HG03565 (cell line): ENCODE measurements around the gene CELA3A.
"Not testable (repeated sequence)": the region's sequence is repeated elsewhere in the genome, so short reads cannot be mapped to it uniquely, and the experiment has no call there.

ENCODE experiments used
- ATAC-seq: cut with Tn5 transposase; IDR thresholded peaks from one replicate; pipeline ENCODE4 v1.9.1; 2021; ENCODE audit warnings: mild to moderate bottlenecking, moderate library complexity; ENCODE audit not compliant: unreplicated experiment

CELA3A gene

DNA sequence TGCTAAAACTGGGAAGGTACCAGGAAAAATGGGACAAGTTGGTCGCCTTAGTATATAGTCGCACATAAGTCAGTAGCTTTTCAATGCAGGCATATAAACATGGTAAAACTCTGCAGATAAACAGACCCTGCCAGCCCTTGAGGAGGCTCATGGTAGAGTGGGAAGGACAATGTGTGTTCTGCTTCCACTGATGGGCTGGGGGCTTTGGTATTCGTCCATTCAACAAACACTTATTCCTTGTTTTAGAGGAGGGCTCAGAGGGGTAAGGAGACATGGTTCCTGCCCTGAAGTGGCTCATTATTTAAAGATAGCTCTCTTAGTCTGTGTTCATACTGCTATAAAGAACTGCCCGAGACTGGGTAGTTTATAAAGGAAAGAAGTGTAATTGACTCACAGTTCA, 11.3 kb downstream of the CELA3A start:
- ATAC-seq, result not testable (repeated sequence)

DNA sequence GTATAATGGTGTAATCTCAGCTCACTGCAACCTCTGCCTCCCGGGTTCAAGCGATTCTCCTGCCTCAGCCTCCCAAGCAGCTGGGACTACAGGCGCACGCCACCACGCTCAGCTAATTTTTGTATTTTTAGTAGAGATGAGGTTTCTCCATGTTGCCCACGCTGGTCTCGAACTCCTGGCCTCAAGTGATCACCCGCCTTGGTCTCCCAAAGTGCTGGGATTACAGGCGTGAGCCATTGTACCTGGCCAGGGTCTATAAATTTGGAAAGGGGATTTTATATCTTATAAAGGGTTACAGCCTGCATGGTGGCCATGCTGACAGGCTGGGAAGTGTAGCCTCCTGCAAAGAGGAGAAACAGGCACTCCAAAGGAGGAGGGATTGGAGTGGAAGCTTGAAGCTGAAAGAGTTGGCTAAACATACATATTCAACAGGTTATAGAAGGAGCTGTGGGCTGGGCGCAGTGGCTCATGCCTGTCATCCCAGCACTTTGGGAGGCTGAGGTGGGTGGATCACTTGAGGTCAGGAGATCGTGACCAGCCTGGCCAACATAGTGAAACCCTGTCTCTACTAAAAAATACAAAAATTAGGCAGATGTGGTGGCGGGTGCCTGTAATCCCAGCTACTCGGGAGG, 13.2 kb downstream of the CELA3A start:
- ATAC-seq, result not testable (repeated sequence)

DNA sequence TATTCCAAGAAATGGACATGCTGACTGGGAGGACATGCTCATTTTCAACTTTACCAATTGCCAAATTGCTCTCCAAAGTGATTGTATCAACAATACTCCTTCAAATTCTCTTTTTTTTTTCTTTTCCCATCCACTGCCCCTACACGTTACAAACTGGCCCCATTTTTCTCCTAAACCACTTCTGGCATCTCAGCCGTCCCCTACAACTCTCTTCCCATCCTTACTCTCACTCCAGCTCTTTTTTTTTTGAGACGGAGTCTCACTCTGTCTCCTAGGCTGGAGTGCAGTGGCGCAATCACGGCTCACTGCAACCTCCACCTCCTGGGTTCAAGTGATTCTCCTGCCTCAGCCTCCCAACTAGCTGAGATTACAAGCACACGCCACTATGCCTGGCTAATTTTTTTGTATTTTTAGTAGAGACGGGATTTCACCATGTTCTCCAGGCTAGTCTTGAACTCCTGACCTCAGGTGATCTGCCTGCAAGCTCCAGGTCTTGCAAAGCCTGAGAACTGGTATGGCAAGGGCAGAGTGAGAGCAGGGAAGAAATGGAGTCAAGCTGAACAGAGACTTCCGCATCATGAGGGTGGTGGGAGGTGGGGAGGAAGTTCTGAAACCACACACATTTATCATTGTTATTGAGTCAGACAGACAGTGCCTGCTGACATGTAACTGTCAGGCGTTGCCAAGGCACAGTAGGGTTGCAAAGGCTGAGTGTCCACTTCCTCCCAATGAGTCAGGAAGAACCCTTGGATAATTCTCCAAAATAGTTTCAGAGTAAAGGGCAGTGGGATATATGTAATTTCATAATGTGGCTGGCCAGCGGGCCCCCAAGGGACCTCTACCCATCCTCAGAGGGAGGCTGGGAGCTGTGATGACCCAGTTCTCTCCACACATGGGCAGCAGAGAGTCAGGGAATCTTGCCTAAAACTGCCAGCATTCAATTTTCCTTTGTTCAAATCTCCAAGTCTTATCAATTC, 17.4 kb downstream of the CELA3A start:
- ATAC-seq, result peak; percentile 68

DNA sequence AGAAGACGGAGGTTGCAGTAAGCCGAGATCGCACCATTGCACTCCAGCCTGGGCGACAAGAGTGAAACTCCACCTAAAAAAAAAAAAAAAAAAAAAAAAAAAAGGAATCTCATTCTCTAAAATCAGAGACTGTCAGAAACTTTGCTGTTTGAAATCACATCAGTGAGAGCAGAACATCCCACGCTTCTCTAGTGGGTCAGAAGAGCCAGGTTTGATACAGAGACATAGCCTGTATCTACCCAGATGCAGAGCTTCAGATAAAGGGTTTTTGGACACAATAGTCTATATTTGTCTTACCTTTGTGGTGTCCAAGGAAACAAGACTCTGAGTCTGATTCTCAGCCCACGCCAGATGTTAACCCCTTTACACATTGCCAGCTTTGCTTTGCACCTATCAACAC, 19.6 kb downstream of the CELA3A start:
- ATAC-seq, result no peak

DNA sequence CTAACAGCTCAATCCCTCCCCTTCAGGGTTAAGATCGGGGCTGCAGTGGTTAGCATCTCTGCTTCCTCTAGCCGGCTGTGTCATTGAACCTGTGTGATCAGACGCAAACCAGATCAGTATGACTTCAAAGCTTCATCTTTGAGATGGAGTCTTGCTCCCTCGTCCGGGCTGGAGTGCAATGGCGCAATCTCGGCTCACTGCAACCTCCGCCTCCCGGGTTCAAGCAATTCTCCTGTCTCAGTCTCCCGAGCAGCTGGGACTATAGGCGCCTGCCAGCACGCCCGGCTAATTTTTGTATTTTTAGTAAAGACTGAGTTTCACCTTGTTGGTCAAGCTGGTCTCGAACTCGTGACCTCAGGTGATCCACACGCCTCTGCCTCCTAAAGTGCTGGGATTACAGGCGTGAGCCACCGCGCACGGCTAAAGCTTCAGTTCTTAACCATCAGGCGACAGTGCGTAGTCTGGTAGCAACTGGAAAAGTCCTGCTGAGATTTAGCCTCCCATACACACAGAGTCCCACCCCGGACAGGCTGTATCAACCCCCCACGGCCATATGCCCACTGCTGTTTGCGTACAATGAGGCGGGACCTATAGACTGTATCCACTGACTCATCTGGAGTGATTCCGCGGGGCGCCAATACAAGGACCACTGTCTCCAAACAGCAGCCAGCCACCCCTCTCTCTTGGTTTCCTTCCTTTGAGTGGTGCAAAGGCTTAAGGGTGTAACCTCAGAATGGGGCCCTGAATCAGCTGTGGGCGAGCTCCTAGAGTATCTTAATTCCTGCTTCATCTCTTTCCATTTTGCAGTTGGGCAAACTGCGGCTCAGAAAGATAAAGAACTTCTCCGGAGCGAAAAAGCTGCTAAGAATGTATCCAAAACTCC, 23.3 kb downstream of the CELA3A start:
- ATAC-seq, result peak; percentile 29

DNA sequence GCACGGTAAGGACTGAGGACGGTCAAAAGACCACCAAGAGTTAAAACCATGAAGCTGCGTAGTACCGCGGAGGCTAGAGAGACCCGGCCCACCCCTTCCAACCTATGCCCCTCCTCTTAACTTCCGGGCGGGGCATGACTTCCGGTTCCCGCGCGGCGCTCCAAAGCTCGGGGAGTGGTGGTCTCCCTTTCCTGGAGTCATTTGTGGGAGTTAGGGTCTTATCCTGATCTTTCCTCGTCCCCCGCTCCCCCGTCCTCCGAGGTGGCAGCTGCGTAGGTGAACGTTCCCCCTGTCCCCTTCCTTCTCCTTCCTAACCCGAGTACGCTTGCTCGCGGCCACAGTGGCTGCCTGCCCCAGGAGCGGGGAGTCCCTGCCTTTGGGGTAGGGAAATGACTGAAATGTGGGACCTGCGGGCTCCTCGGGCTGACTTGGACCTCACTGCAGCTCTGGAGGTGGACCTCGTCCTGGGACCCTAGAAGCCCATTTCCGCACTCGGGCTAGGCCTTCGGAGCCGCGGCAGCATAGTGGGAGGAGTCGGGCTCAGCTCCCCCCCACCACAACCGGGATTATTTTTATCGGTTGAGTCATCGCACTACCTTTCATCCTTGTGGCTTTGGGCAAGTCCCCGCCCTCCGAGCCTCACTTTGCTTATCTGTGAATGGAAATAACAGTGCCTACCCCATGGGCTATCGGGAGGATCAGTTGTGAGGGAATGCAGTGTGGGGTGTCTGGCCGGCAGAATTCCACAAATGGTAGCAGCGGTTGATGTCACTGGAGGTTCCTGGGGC, 24.1 kb downstream of the CELA3A start:
- ATAC-seq, result peak; percentile 53

DNA sequence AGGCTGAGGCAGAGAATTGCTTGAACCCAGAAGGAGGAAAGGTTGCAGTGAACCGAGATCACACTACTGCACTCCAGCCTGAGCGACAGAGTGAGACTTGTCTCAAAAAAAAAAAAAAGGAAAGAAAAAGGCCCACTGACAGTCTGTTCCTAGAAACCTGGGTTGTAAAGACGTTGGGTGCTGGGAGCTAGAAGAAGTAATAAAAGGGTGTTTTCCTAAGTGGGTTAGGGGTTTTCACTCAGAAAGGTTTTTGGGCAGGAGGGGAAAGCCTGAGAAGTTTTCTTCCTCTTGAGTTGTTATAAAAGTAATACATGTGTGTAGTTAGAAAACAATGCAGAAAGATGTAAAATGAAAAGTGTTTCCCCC, 25.4 kb downstream of the CELA3A start:
- no peak for ATAC-seq

DNA sequence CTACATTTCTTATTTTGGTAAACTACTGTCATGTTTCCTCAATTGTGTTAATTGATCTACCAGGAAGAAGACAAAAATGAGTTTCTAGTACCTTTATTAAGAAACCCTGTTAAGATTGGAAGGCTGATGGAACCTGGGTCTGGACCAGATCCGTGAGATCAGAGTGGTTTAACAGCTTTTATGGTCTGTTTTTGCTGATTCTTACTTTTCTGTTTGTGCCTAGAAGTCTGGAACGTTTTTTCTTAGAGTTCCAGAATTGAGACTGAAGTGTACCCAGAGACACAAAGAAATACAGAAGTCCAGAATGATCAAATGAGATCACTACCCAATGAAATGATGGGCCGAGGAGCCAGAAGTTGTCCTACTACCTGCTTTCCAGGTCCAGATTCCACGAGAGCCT, 28.6 kb downstream of the CELA3A start:
- ATAC-seq, result no peak

DNA sequence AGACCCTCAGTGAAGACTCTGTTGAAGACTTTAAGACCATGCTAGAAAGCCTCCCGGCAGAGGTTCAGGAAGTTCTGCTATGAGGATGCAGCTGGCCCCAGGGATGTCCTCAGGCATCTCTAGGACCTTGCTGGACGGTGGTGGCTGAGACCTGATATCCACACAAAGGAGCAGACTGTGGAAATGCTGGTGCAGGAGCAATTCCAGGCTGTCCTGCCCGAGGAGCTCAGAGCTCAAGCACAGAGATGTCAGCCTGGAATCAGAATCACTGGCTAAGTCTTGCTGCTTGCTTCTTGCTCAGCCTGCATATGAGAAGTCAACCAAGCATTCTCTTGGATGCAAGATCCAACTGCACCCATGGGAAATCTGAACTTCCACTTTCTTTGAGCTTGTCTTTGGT, 29.0 kb downstream of the CELA3A start:
- ATAC-seq, result no peak

DNA sequence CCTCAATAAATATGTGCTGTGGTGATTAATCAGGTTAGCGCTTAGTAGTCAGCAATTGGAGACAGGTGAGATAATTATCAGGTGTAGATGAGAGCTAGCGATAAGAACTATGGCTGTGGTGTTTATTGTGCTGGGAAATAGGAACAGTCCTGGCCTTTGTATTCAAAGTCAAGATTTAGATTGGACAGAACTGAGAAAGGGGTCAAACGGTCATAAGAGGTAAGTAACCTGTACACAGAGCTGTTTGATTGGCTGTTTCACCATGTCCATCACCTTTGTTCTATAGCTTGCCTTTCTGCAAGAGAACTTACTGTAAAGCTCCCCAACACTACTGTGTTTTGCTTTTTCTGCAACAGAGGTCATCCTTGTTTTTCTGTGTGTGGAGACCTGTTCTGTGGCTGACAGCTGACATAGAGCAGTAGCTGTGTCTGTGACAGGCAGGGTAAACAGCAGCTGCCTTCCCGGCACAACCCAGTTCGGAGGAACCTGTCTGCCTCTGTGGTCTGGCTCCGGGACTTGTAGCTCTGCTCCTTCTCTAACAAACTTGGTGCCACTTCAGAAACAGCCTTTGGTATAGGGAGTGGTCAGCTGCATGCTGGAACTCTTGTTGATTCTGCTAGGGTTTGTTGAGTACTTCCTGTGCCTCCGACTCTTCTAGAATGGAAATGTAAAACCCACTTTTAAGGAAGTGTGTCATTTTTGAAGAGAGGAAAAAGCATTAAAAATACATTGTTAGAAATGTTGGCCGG, 29.9 kb downstream of the CELA3A start:
- no peak for ATAC-seq

DNA sequence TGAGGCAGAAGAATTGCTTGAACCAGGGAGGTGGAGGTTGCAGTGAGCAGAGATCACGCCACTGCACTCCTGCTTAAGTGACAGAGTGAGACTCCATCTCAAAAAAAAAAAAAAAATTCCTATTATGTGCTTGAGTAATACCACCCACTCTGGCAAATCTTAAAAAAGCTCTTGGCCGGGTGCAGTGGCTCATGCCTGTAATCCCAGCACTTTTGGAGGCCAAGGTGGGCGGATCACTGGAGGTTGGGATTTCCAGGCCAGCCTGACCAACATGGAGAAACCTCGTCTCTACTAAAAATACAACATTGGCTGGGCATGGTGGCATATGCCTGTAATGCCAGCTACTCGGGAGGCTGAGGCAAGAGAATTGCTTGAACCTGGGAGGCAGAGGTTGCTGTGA, 33.4 kb downstream of the CELA3A start:
- not testable (repeated sequence) for ATAC-seq

DNA sequence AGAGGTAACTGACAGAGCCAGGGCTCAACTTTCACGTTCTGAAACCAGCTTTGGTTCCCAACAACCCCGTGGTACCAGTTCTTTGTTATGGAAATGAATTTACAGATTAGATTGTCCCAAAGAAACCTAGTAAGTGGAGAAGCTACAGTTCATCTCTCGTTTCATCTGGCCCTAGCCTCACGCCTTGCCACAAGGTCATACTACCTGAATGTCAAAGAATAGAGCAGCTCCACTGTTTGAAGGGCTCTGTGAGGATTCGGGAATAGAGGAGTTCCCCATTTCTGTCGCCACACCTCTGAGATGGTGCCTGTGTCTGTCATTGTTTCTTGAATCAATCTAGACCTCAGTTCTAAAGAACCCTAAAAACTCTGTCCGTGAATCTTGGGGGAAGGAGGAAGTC, 36.1 kb downstream of the CELA3A start:
- ATAC-seq, result no peak

DNA sequence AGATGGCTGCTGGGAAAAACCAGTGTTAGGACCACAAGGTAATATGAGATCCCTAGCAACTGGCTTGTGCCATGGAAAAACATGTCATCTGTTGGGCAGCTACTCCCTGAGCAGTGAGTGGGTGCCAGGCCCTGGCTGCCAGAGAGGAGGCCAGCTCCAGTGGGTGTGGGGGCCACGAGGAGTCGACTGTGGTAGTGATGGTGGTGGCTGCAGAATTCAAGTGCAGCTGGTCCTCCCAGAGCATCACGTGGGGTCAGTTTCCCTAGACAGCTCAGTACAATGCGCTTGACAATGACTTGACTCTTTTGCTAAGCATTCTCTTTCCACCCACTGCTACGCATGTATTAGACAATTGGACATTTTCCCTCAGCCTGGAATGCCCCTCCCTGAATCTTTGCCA, 36.6 kb downstream of the CELA3A start:
- ATAC-seq, result no peak

DNA sequence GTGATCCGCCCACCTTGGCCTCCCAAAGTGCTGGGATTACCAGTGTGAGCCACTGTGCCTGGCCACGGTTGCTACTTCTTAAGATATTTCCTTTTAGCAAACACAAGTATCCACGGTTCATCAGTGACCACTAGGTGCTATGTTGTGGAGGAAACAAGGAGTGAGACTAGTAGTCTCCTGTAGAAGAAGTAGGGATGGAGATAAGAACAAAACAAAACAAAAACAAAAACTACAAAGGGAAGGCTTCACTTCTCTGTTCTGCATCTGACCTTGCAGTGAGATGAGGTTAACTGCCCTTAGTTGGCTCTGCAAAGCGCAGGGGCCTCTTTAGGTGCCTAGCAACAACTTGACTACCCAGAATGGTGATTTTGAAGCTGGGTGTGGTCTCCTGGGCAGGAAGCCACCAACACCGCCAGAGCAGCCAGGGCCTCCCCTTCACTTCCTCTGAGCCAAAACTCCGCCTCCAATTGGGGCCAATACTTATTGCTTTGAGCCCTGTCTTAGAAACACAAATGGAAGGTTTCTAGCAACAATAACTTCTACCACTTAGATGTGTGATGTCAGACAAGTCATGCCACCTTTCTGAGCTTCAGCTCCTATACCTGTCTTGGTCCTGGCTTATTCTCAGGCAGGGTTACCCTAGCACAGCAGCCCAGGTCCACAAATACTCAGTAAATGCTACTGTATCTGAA, 38.3 kb downstream of the CELA3A start:
- ATAC-seq, result peak; percentile 94

DNA sequence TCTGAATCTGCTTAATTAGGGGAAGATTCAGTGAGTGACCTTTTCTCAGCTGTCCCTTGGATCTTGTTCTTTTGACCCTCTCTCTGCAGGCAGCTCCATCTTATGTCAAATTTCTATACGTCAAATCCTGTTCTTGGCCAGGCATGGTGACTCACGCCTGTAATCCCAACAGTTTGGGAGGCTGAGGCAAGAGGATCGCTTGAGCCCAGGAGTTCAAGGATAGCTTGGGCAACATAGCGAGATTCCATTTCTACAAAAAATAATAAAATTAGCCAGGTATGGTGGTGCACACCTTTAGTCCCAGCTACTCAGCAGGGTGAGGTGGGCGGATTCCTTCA, 38.8 kb downstream of the CELA3A start:
- no peak for ATAC-seq

DNA sequence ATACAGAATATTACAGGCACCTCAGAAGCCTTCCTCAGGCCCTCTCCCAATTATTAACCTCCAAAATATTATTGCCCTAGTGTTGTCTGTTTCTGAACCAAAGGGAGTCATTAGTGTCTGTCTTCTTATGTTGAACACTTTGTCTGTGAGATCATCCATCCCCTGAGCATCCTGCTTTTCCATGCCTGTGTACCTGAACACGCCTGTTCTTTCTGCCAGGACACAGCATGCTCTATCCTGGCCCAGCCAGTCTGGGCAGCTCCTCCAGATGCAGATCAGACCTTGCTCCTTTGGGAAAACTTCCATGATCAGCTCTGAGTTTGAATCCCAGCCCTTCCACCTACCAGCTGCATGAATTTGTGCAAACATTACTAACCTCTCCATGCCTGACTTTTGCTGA, 40.0 kb downstream of the CELA3A start:
- no peak for ATAC-seq

DNA sequence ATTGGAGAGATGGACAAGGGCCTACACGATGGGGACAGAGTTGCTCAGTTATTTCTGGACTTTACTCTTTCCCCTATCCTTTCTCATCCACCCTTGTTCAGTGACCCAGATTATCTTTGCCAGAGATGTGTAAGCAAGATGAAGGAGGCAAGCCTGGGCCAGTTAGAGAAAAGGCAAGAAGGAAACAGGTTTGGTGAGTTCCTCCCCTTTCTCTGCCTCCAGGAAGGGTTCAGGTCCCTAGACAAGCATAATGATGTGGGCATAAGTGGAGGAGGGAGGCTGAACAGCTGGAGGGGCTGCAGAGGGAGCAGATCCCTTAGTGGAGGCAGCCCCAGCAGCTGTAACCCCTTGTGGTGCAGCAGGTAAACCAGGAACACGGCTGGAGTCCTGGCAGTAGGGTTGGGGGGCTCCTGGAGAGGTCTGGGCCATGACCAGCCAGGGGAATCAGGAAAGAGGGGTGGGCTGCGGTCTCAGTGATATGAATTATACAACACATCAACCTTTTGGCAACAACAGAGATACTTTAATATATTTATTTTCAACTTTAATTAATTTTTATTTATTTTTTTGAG, 41.8 kb downstream of the CELA3A start:
- no peak for ATAC-seq

DNA sequence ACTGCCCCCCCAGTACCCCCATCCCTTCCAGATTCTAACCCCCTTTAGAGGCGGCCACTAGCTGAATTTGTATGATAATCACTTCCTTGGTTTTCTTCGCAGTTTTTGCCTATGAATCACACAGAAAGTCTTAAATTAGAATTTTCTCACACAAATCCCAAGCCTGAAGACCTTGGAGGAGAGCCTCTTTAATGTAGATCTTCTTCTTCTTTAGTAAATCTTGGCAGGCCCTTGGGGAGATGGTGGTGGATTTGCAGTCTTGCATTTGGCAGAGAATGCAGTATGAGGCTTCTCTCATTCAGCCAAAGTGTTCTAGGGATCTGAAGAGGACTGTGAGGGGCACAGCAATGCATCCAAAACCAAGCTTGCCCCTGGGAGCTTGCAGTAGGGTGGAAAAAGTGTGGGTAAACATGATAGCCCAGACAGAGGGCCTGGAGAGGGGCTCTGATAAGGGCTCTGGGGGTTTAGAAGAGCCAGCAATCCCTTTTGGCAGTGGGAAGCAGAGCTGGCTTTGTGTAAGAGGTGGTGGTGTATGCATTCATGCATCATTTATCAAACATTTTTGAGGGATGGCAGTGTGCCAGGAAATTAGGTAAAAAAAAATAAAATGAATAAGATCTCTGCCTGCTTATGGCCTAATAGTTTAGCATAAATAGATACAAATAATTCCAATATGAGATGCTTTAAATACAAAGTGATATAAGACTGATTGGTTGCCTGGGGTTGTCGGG, 43.4 kb downstream of the CELA3A start:
- ATAC-seq, result no peak
